Kidney glomerular epithelial cell (primary cell): Measurements from ENCODE around the gene PBX2.
"Not testable (repeated sequence)": the region's sequence is repeated elsewhere in the genome, so short reads cannot be mapped to it uniquely, and the experiment has no call there.

Experiments used
- DNase-seq: peaks from one replicate; lab custom pipeline; 2025; lab: John Stamatoyannopoulos, UW

Gene PBX2

DNA sequence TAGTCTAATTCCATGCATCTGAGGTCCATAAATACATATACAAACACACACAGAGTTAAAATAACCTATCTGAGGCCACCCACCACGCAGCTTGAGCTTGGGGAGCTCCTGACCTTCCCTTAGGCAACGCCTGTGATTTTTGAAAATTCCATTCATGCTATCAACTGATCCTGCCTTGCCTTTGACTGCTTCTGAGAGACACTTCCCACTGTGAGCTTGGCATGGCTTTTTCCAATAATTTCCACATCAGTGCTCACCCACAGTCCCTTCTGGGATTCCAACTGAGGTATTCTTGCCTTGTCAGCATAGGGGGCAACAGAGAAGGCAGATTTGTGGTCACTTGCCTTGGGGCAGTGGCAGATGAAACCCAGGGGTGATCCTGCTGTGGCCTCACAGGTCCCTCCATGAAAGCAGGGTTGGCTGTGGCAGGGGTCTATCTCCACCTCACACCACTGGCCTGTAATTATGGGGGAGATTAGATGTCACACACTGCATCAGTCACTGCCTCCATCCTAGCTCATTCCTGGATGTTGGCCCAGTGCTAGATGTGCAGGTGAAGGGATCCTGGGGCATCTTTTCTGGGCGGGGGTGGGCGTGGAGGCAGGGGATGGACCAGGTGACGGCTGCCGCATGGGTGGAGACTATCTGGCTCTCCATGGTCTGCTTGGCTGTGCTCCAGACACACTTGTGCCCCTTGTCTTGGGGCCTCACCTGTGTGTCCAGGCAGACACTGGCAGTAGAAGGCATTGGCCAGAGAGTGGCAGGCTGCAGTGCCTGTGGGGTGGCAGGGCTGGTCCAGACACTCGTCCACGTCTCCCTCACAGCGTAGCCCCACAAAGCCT, 13.6 kb upstream of the PBX2 start:
- DNase-seq, result no peak

DNA sequence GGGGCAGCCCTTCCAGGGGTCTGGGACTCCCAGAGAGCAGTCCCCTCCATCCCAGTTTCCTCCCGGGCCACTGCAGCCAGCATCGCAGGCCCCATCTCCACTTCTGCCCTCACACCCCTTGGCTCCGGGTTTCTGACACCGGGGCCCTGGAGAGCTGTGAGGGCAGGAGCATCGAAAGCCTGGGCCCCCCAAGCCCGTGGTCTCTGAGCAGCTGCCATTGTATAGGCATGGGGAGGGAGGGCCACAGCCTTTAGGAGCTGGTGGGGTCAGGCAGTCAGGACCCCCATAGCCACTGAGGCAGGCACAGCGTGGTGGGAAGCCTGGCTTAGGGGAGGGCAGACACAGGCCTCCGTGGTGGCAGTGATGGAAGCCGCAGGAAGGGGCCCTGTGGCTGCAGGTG, 12.2 kb upstream of the PBX2 start:
- no peak for DNase-seq

DNA sequence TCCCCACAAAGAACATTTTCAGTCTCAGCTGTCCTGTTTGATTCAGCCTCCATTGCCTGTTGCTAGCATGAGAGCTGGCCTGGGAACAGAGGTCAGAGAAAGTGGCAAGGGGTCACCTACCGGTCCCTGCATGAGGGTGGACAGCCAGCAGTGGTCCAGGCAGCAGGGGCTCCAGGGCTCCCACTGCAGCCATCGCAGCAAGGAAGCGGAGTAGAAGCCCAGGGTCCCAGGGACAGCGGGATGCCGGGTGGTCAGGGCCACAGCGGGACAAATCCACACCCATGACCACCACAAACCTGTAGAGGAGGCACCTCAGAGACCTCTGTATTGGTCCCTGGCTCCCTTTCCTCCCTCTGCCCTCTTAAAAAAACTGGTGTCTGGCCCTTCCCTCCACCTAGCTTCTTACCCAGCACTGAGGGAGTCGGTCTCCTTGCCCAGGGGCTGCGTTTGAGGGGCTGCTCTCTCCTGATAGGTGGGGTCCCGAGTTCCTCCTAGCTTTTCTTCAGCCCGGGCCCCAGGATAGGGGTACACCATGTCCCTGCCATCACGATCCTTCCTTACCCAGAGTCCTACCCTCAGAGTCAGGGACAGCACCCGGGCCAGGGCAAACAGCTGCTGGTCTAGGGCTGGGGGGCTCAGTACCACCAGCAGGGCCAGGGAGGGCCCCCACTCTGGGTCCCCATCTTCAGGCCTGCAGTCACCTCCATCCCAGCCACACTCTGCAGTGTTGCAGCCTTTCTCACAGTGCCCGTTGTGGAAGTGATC, 10.9 kb upstream of the PBX2 start:
- DNase-seq, result no peak

DNA sequence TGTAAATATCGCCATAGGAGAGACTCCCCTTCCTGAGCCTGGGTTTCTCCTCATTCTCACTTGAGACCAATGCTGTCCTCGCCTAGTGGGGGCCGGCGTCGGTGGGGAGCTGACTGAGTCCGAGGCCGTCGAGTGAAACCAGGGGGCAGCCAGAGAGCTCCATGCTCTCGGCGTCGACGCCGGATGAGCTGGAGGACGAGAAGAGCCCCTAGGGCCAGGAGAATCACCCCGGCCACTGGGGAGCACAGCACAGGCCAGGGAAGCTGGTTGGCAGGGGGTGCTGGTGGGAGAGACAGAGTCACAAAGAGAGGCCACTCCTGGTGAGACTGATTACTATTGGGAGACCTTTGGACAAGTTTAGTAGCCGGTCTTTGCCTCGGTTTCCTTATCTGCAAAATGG, 8.9 kb upstream of the PBX2 start:
- DNase-seq, result no peak

DNA sequence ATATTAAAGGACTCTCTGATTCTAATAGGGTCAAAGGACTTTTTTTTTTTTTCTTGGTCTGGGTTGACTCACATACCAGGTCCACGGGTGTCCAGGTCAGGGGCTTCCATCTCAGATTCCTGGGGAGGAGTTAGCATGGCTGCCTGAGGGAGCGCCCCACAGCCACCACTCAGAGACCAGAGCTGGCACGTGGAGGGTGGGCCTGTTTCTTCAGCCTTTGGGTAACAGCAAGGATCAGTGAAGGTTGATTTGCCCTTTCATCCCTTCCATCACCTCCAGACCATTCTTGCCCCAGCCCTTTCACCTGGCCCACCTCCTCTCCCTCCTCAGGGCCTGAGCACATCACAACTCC, 8.3 kb upstream of the PBX2 start:
- no peak for DNase-seq

DNA sequence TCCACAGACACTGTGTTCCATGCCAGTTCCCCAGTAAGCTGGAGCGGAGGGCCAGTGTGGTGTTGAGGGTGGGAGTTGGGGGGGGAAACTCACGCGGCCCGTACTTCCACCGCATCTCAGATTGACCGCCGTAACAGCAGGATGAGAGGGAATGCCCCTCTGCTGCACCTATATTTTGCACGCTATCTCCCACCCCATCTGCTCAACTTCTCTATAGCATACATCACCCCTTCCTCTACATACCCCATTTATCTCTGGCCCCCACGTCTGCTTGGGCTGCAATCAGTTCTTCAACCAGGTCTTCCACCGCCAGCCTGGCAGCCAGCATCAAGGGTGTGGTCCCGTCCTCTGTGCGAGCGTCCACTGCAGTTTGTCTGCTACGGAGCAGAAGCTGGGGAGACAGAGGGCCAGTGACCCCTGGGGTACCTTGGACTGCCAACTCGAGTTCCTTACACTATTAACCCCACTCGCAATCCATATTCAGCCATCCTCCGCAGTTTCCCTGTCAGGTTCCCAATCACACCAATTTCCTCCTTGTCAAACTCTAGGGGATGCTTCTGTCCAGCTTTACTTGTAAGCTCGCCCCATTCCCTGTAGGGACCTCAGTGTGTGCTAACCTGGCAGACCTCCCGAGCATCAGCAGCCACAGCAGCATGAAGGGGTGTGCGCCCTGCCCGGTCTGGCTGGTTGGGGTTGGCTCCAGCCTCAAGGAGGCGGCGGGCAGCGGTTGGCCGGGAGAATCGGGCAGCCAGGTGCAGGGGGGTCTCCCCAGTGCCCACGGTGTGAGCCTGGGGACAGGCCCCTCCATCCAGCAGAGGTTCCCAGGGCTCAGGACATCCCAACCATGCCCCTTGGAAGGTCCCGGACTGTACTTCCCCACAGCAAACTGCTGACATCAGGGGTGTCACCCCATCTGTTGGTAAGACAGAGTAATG, 6.9 kb upstream of the PBX2 start:
- DNase-seq, result no peak

DNA sequence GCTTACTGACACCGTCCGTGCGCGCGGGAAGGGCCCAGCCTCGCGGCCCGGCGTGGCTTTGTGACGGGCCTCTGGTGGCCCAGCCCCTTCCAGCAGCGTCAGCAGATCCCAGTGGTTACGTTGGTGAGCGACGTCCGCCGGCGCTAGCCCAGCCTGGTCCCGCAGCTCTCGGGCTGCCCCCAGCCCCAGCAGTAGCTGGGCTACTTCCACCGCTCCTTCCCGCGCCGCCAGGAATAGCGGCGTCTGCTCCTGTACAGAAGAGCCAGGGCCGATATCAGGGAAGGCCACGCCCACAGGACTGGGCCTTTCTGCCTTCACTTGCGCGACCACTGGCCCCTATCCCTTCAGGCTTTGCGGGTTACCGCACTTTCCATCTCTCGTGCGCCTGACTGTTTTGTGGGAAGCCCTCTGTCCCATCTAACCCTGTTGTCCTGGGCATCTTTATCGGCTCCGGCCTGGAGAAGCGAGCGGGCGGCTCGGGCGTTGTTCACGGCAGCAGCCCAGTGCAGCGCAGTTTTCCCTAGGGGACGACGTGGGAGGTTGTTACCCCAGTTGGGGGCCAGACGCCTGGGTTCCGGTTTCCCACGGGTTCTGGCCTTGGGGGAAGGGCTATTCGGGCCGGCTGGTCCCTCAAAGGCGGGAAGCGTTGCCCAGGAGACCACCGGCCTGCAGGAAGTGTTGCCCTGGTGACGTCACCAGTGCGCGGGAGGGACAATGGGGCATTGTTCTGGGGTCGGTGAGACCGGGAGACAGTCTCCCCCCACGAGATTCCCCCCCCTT, 6.1 kb upstream of the PBX2 start:
- DNase-seq, result peak; percentile 71

DNA sequence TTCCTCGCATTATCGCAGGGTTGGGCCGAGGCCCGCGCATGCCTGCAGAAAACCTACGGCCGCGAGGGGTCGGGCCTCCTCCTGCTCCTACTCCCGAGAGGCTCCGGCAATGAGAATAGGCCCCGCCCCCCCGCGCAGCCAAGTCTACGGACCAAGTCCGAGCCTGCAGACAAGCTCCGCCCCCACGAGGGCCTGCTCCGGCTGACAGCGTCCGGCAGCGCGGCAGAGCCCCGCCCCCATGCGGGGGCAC, 5.6 kb upstream of the PBX2 start:
- DNase-seq, result peak; percentile 96

DNA sequence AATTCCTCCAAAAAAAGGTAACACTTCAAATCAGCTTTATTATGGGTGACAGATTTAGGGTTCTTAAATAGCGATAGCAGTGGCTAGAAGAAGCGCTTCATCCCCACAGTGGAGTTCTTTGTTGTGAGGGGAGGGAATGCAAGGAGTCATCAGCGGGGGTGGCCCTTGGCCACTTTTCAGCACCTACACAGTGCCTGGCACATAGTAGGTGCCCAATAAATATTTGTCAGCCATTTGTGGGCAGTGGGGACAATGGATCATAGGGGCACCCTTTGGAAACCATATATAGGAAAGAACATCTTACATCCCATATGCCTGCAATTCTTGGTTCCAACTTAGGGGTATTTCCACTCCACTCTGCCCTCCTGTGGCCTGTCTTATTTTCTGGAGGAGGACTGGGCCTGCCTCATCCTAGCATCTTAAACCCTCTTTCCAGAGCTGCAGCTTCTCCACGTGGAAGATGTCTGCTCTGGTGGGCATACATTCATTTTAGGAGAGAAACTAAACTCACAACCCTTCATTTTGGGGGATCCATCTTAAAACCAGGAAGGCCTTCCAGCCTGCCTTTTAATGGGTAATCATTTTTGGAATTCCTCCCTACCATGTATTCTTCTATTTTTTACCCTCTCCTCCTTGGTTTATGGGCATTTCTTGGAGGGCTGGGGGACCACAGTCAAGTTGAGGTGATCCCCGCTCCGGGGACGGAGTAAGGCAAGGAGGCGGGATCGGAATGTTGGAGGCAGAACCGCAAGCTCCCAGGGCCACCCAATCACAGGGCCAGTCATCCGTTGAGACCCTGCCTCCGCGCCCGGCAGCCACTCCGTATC, 5.0 kb upstream of the PBX2 start:
- peak; percentile 27 for DNase-seq

DNA sequence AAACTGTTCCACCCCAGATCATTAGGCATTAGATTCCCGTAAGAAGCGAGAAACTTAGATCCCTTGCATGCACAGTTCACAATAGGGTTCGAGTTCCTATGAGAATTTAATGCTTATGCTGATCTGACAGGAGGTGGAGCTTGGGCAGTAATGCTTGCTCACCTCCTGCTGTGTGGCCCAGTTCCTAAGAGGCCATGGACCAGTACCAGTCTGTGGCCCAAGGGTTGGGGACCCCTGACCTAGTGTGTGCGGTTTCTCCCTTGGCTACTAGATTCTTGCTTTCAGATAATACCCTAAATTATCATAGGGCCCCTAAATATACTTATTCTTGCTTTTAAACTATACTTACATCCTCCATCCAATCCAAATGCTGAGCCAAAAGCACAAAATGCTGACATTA, 4.4 kb upstream of the PBX2 start:
- no peak for DNase-seq

DNA sequence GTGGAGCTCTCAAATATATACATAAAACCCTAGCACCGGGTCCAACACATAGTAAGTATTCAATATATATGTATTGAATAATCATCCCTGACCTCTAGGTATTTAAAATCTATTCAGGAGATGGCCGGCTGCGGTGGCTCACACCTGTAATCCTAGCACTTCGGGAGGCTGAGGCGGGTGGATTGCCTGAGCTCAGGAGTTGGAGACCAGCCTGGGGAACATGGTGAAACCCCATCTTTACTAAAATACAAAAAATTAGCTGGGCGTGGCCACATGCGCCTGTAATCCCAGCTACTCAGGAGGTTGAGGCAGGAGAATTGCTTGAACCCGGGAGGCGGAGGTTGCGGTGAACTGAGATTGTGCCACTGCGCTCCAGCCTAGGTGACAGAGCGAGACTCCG, 3.1 kb upstream of the PBX2 start:
- DNase-seq, result not testable (repeated sequence)

DNA sequence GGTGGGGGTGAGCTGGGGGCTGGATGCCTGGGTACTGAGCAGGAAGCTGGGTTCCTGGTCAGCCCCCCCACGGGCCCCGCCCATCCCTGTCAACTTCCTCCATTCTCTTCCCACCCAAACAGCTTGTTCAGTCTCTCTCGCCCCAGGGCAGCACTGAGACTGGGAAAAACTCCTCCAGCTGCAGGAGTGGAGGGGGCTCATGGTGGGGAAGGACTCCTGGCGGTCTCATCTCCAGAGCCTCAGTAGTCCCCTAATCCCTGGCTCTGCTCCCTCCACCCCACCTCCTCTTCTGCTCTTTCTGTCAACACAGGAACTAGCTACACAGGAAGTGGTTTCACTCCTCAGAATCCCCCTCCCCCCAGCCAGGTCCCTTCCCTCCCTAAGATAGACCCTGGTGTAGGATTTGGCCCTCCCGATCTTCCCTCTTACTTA, 2.6 kb upstream of the PBX2 start, which contains the start of gene GPSM3:
Gene GPSM3 (minus strand): TSS at position 36 of the 432 bp plus-strand sequence. CDS start 130 bp downstream, outside the sequence.
- DNase-seq, result no peak

DNA sequence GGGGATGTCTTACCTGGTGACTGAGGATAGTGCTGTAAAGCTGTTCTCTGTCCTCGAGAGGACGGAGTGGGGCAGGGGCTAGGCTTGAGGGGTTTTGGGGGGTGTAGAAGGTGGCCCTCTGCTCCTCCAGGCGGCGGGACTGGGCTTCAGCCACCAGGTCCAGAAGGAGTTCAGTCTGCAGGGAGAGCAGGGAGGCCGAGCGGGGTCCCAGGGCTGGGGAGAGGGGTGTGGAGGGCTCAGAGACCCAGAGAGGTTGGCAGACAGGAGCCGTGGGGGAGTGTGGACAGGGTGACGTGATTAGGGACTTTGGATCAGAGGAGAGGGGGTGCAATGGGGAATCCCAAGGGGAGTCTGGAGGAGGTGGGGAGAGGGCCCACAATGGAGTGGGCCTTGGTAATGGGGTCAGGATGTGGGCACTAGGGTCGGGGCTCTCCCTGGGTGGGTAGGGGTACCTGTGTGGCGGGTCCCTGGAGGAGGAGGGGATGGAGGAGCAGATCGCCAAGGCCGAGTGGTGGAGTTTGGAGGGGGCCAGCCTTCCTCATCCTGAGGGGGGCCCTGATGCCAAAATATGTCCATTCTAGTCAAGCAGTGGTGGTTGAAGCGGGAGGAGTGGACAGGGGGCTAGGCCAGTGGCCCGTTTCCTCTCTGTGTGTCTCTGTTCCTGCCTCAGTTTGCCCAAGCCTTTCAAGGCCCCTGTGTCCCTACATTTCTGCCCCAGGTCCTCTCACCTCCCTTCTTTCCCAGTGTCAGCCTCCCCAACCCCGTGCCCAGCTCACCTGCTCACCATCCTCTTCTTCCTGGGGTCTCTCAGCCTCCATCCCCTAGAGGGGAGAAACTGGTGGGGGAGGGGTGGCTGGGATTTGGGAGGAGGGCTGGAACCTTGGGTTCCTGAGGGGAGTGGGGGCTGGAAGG, 1.9 kb upstream of the PBX2 start:
- no peak for DNase-seq

DNA sequence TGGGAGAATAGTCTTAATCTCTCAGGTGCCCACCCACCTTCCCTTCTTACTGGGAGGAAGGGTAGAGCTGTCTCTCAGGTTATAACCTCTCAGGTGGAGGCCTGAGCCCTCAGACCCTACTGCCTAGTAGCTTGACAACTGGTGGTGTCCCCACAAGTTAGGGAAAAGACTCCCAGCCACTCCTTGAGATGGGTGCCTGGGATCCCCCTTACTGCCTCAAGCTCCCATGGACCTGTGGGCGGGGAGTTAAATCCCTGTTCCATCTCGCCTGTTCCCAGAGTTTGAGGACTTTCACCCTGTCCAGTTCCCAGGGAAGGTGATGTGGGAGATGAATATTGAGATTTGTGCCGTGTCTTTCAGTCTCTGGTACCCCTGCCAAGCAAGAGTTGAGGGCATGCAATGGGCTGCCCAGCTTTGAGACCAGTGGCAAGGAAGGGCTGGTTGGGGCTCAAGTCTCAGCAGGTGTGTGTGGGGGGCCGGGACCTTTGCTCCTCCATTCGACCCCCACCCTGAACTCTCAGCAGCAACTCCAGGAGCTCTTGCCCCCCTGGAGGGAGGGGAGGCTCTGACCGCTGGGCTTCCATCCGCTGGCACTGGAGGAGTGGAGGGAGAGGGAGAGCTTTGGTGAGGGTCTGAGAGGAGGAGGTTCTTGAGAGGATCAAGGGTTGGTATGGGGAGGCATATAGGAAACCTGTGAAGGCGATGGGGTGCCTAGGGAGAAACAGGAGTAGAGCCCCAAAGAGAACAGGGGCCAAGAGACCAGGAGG, 1.1 kb upstream of the PBX2 start:
- DNase-seq, result no peak

DNA sequence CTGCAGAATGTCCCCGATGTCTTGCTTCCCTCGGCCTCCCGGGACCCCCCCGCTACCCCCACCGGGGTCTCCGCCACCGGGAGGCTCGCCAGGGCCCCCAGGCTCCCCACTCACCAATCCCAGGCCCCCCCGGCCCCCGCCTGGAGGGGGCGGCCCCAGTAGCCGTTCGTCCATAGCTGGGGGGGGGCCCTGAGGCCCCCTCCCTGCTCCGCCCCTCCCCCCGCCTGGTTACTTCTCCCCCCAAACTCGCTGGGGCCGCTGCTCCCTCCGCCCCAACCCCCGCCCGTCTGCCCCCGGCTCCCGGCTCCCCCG, 304 bp downstream of the PBX2 start:
- DNase-seq, result no peak

DNA sequence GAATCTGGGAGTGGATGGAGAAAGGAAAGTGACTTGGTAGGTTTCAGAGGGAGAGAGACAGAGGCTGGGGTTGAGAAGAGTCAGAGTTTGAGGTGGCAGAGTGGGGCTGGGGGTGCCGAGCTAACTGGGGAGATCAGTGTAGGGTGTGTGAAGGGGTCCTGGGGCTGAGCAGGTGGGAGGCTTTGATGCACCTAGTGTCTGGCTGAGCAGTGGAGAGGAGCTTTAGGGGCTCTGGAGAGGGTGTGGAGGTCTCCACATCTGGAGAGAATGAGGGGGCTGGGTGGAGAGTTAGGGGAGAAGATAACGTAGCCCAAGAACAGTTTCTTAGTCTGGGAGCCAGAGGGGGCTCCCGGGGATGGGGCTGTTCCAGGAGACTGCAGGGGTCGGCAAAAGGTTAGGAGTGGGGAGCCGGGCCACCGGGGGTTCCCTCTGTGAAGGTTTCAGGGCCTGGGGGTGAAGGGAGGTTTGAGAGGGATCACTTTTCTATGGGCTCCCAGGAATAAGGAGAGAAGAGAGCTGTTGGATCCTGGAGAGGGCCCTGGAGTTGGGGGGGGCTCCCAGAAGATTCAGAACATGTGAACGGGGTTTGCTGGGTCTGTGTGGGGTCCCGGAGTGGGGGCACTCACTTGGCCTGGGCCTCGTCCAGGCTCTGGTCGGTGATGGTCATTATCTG, 797 bp downstream of the PBX2 start:
- no peak for DNase-seq

DNA sequence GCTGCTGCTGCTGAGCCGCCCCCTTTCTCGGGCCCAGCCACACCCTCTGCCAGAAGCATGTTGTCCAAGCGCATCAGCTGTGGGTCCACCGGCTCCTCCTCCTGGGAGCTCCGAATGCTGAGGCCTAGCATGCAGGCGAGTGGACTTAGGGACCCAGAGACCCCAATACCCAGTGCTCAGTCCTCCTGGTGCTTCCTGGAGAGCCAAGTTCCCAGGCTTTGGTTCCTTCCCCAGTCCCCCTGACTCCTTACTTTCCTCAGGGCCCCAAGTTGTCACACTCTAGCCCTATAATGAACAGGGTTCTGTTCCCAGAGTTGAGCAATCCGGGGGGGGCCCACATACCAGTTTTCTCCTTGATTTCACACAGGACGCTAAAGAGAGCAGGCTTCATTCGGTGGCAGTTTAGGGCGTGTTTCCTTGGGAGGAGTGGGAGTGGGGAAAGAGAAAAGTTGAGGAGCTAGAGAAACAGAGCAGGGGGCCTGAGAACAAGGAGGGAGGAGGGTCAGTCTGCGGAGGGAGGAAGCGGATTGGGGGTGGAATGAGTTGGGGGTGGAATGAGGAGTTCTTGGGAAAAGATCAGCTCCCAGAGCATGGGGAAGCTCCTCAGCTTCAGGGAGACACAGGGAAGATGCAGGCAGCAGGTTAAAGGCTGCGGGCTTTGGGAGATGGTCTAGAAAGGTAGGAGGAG, 1.5 kb downstream of the PBX2 start:
- no peak for DNase-seq
